ENCODE measurements around the gene CSRNP3.

Gene CSRNP3

GRCh38 chr2:165544897-165545296 lies 75.4 kb downstream of the CSRNP3 start:
- no peak for DNase-seq (ENCODE audit: low read depth in 2 of 2)

DNA sequence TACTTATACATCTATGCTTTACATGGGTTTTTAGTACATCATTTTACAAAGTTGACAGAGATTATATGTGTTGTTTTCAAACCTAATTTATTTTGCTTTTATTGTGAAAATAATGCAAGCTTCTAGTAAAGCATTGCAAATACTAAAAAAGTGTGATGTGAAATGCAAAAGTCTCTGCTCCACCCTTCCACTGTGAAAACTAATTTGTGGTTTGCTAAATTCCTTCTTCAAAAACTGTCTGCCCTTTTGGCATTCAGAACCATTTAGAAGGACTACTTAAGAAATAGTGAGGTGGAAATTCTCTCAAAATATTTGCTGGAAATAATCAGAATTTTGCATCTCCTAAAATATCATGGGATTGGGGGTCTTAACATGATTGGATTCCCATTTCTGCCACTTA lies 78.4 kb downstream of the CSRNP3 start:
- DNase-seq (ENCODE audit: low read depth in 2 of 2): no peak

DNA sequence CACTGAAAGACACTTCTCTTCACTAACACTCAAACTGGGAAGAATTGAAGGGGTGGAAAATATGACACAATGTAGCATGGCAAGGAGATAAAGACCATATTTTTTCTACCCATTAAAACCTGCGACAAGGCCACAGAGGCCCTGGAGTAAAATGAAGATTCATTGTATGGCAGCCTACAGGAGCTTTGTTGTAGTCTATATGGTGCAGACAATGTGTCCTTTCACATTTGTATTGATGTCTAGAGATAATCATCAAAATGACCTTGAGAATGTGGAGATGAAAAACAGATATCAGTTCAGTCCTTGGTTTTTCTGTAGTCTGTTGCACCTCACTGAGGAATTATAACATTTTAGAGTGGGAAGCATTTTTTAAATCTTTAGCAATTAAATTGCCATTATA lies 80.1 kb downstream of the CSRNP3 start:
- DNase-seq (ENCODE audit: low read depth in 2 of 2): no peak

DNA sequence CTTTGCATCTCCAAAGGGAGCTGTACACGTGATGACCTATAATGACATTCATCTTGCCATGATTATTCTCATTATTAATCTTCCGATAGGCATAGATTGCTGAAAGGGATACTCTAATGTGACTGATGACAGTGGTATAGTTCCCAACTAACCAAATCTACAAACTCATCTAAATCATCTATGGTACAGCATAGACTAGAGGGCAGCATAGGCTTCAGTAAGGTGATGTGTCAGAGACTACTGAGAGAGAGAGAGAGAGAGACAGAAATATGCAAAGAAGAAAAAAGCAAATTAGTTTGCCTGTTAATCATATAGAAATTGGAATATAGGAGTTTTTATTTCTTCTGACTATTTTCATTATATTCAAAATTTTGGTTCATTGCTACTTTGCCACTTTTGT lies 89.3 kb downstream of the CSRNP3 start:
- no peak for DNase-seq (ENCODE audit: low read depth in 2 of 2)

DNA sequence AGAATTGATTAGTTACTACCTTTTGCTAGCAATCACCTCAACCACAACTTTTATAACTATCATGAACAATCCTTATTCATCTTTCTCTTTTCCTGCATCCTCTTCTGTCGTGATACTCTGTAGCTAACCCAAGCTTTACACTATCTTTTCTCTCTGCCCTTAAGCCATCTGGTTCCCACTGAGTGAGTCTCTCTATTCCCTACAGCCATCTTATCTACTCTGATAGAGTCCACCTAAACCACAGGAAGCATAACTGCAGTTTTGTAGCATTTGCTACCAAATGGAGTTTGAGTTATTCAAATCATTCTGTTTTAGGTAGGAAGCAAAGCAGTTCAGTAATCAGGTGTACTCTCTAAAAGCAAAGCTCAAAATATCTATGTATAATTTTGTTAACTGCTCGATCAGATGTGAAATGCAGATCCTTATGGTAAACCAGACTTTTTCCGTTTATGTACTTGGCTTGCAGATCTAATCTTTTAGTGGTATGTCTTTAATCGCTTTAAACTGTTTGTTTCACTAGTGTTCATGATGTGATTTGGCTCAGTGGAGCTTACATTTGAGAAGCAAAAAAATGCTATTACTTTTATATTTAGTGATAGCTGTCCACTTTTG lies 91.0 kb downstream of the CSRNP3 start:
- DNase-seq (ENCODE audit: low read depth in 2 of 2): no peak

GRCh38 chr2:165561516-165561915 lies 92.0 kb downstream of the CSRNP3 start:
- no peak for DNase-seq (ENCODE audit: low read depth in 2 of 2)

- no peak for DNase-seq (ENCODE audit: low read depth in 2 of 2)
These were observed 92.7 kb downstream of the CSRNP3 start for GRCh38 chr2:165562233-165562632.

DNA sequence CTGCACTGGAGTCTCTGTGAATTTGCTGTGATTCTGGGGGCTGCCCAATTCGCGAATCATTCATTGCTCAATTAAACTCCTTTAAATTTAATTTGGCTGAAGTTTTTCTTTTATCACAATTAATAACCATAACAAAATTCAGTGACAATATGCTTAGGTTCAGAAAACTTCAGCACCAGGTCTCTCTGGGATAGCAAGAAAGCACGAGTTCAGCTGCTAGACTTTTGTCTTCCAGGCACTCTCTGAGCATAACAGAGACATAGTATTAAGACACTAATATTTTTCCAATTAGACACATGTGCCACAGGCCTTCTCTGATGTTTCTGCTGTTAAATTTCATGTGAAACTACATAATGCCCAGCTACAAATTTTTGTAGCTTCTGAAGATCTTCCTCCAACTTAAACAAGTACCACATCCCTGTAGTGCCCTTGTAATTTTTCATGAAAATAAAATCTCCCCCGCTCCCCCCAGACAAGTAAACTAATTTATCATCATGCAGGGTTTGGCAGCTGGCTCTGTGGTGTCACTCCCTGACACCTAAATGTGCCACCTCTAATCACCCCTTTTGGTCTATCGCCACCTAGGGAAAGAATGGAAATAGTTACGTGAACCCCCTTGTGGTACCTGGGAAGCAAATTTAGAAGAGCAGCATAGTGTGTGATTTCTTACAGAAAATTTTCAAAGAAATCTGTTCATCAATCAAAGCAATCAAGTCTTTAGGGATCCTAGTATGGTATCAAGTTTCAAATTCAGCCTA lies 94.1 kb downstream of the CSRNP3 start:
- DNase-seq (ENCODE audit: low read depth in 2 of 2): no peak

- DNase-seq (ENCODE audit: low read depth in 2 of 2): no peak
These were observed 96.5 kb downstream of the CSRNP3 start for GRCh38 chr2:165566008-165566407.

- DNase-seq (ENCODE audit: low read depth in 2 of 2): no peak
These were observed 97.8 kb downstream of the CSRNP3 start for GRCh38 chr2:165567273-165567672.

DNA sequence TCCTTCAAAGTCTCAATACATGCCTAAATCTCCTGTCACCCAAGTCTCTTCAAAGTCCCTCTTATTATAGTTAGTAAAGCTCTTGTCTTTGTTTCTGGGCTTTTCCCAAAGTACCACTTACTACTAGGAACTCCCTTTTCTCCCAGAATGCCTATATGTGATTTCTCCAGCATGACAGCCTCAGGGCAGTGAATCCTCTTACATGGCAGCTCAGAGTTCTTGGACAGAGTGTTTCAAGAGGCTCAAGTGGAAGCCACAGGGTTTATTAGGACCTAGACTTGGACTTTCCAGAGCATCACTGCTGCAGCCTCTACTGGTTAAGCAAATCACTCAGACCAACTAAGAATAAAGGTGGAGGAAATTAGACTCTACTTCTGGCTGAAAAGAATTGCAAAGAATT lies 98.9 kb downstream of the CSRNP3 start:
- DNase-seq (ENCODE audit: low read depth in 2 of 2): no peak

DNA sequence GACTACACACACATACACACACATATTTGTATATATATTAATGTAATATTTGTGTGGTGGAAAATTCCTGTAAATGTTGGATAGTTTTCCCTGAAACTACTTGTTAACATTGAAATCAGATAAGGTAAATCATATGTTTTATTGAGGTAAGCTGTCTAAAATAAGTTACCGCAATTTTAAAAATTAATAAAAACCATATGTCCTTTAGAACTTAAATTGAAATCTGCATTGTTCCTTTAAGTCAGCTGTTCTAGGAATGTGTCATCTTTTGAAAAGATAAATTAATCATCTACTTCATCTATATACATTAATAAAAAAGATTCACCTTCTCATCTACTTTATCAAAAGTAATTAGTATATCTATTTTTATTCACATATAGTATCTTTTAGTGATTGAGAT lies 102.0 kb downstream of the CSRNP3 start:
- DNase-seq (ENCODE audit: low read depth in 2 of 2): no peak

DNA sequence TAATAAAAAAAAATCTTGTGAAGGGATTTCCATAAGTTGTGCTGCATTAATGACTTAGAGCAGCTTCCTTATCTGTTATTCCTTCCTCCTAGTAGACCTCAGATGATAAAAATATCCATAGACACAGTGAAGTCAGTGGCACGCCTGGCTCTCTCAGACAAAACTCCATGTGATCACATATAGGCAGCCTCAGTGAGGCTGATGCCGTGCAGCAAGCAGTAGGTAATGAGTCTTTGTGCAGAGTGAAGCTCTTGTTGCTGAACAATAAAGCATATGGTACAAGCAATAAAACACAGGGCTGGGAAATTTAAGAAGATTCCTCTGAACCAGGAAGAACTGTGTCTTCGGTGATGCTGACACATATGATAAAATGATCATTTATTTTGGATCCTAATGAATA lies 102.7 kb downstream of the CSRNP3 start:
- DNase-seq (ENCODE audit: low read depth in 2 of 2): no peak

- DNase-seq (ENCODE audit: low read depth in 2 of 2): no peak
These were observed 104.3 kb downstream of the CSRNP3 start for GRCh38 chr2:165573534-165574461.

DNA sequence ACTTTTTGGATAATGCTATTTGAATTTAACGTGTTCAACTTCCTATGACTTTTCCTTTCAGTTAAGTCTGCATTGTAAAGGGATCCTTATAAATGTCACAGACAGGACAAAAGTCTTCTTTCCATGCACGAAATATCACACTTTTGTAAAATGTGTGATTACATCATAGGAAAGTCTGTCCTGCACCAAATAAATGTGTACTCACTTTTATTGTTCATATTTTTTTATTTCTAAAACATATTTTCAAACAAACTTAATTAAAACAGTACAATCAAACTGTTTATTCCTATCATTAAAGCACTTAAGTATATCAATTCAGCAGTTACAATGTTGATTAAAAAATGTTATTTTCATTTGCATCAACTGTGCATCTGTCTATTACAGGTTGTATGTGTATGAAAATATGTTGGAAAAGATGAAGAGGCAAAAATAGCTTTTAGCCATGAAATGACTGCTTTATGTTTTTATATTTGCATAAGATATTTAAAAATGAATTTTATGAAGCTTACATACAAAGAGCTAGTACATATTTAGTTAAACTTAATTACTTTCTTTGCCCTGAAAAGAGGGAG lies 105.6 kb downstream of the CSRNP3 start:
- DNase-seq (ENCODE audit: low read depth in 2 of 2): no peak

DNA sequence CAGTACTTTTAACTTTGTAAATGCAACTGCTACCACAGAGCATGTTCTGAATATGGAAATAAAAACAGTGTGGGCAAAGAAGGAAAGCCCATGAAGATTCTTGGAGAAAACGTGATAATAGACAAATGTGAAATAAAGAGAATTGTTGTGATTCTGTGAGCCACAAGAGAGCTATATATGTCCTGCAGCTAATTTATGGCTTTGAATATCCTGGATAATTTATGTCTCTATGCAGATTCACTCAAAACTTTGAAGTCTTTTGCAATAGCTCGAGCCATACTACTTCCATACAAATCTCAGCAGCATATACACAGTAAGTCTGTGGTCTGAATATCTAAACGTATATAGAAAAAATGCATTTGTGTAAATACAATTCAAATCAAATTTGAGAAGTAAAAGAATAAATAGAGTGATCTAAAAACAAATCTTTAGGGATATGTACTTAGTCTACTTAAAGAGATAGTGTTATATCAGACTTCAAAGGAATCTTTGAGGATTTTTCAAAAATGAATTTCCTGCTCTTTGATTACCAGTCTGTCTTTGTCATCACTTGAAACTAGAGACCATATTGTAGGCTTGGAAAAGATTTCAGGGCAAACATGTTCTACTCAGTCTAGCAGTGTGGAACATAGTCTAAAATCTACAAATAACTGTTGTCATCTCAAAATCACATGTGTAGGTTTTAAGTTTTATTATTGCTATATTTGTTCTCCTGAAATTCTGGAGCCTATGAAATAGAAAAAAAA lies 107.1 kb downstream of the CSRNP3 start:
- no peak for DNase-seq (ENCODE audit: low read depth in 2 of 2)

- no peak for DNase-seq (ENCODE audit: low read depth in 2 of 2)
These were observed 112.9 kb downstream of the CSRNP3 start for GRCh38 chr2:165582409-165582808.

- no peak for DNase-seq (ENCODE audit: low read depth in 2 of 2)
These were observed 113.5 kb downstream of the CSRNP3 start for GRCh38 chr2:165582863-165583506.

DNA sequence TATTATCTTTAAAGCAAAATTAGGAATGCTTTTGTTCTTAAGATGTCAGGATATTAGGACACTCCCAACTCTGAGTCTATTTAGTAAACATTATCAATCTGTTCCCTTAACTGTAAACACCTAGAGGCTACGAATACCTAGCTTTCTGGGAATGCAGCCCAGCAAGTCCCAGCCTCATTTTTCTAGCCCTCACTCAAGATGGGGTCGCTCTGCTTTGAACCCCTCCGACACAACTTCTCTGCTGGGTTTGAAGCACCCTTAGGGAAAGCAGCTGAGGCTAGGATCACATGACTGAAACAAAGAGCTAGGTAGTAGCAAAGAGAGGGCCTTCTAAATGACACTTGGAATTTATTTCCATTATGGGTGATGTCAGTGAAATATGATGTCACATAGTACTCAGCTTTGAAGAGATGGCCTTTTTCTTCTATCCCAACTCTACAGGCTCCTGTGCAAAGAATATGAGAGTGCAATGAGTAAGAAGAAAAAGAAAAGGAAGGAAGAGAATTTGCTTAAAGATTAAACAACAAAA lies 114.7 kb downstream of the CSRNP3 start:
- DNase-seq (ENCODE audit: low read depth in 2 of 2): no peak

GRCh38 chr2:165586019-165586418 lies 116.5 kb downstream of the CSRNP3 start:
- no peak for DNase-seq (ENCODE audit: low read depth in 2 of 2)

Data from stimulated activated CD4-positive, alpha-beta T cell treated with anti-CD3 and anti-CD28 coated beads, Interleukin-1b, Interleukin-23, amount 100 ng/mL, for 1 hour (primary cell).